Endodermal cell (in vitro differentiated cells): ENCODE data around the gene GPR62. TPM values are rescaled to one million over a fixed set of nuclear protein-coding genes. Genes with fewer than 3 reads are reported as not detected.

Experiments
- DNase-seq: peaks from one replicate; pipeline ENCODE4 v3.0.0-alpha.2; 2017
- H3K27ac ChIP-seq: 2 replicates; pipeline ENCODE4 v1.5.1; 2013; ENCODE audit warnings: mild to moderate bottlenecking, low read depth, low read length, moderate library complexity
- H3K27me3 ChIP-seq: 2 replicates; pipeline ENCODE4 v1.6.1; 2013; ENCODE audit warnings: mild to moderate bottlenecking, low read length, moderate library complexity; ENCODE audit not compliant: insufficient read depth, control insufficient read depth, poor library complexity, severe bottlenecking
- H3K36me3 ChIP-seq: 2 replicates; pipeline ENCODE4 v1.7.0; 2013; ENCODE audit warnings: mild to moderate bottlenecking, low read length, moderate library complexity; ENCODE audit not compliant: control insufficient read depth, insufficient read depth
- H3K4me1 ChIP-seq: one replicate; pipeline ENCODE4 v1.7.0; 2013; ENCODE audit warnings: low read length; ENCODE audit not compliant: control insufficient read depth, insufficient read depth
- H3K4me3 ChIP-seq: 2 replicates; pipeline ENCODE4 v1.5.1; 2013; ENCODE audit warnings: mild to moderate bottlenecking, low read length, moderate library complexity
- H3K9ac ChIP-seq: 2 replicates; pipeline ENCODE4 v1.6.1; 2013; ENCODE audit warnings: mild to moderate bottlenecking, low read length, moderate library complexity; ENCODE audit not compliant: poor library complexity, severe bottlenecking; ENCODE audit errors: extremely low read depth
- H3K9me3 ChIP-seq: 2 replicates; pipeline ENCODE4 v1.6.1; 2013; ENCODE audit warnings: mild to moderate bottlenecking, low read length, moderate library complexity; ENCODE audit not compliant: control insufficient read depth
- H3K27ac Mint-ChIP-seq: 2 replicates; pipeline ENCODE4 v1.8.0; 2020; ENCODE audit warnings: mixed read lengths
- H3K27me3 Mint-ChIP-seq: 2 replicates; pipeline ENCODE4 v1.8.0; 2021; ENCODE audit warnings: mild to moderate bottlenecking, mixed read lengths; ENCODE audit not compliant: insufficient read depth
- H3K36me3 Mint-ChIP-seq: 2 replicates; pipeline ENCODE4 v1.8.0; 2020; ENCODE audit warnings: low read depth, mixed read lengths
- H3K4me1 Mint-ChIP-seq: 2 replicates; pipeline ENCODE4 v1.8.0; 2020; ENCODE audit warnings: mixed read lengths
- H3K4me3 Mint-ChIP-seq: 2 replicates; pipeline ENCODE4 v1.8.0; 2020; ENCODE audit warnings: mild to moderate bottlenecking, moderate library complexity, mixed read lengths
- H3K9me3 Mint-ChIP-seq: 2 replicates; pipeline ENCODE4 v1.8.0; 2020; ENCODE audit warnings: mild to moderate bottlenecking, mixed read lengths
- WGBS, 2 experiments: methylation state at CpG; one replicate each; pipeline versions ENCODE4 v1.1.5 to v1.1.7; 2013; ENCODE audit warnings: missing lambda C conversion rate in 2 of 2, mixed read lengths in 1 of 2; ENCODE audit not compliant: insufficient coverage in 1 of 2, insufficient read length in 1 of 2; 5-methylcytosine and 5-hydroxymethylcytosine counted together
- total RNA-seq, 2 donors: library from RNA; stranded (reverse); fragmentation: NEBNext Ultra II Directional in 1 of 2; extraction: Animal tissue kit (Norgen Biotek cat#: 25700) in 1 of 2; gene quantifications; 2 replicates in 1 of 2; 3 replicates in 1 of 2; pipeline ENCODE4 v1.2.1, GENCODE V29; 2021
- TF ChIP-seq, protein P1 (sequence below): fragments of 200-600 bp; sonication (generic); conservative IDR thresholded peaks from 2 replicates; pipeline ENCODE4 v1.5.0; 2021; ENCODE audit warnings: antibody characterized with exemption, mild to moderate bottlenecking

The GPR62 gene
- total RNA-seq, 2 donors from 2014 or later: 0.40 to 0.44 TPM

DNA sequence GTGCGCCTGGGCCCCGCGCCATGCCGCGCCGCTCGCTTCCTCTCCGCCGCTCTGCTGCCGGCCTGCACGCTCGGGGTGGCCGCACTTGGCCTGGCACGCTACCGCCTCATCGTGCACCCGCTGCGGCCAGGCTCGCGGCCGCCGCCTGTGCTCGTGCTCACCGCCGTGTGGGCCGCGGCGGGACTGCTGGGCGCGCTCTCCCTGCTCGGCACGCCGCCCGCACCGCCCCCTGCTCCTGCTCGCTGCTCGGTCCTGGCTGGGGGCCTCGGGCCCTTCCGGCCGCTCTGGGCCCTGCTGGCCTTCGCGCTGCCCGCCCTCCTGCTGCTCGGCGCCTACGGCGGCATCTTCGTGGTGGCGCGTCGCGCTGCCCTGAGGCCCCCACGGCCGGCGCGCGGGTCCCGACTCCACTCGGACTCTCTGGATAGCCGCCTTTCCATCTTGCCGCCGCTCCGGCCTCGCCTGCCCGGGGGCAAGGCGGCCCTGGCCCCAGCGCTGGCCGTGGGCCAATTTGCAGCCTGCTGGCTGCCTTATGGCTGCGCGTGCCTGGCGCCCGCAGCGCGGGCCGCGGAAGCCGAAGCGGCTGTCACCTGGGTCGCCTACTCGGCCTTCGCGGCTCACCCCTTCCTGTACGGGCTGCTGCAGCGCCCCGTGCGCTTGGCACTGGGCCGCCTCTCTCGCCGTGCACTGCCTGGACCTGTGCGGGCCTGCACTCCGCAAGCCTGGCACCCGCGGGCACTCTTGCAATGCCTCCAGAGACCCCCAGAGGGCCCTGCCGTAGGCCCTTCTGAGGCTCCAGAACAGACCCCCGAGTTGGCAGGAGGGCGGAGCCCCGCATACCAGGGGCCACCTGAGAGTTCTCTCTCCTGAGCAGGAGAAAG is 951 bp downstream of the GPR62 start:
- H3K36me3 Mint-ChIP-seq: peaks cover 13% of the 10 kb centered on the region
- H3K4me1 Mint-ChIP-seq: peaks cover 2% of the 10 kb centered on the region
- Histone ChIP-seq H3K27ac (no peak overlapping the region), H3K27me3 (peaks cover 27% of the 10 kb centered on the region), H3K4me1 (no peaks in the 10 kb centered on the region), H3K36me3 (peaks cover 42% of the 10 kb centered on the region), H3K9me3 (no peaks in the 10 kb centered on the region), H3K9ac (no peak overlapping the region), H3K4me3 (no peak overlapping the region)
- no peak overlapping the region for H3K27ac Mint-ChIP-seq
- peaks cover 47% of the 10 kb centered on the region for H3K27me3 Mint-ChIP-seq
- peak overlapping the region; percentile 40 for H3K4me3 Mint-ChIP-seq
- WGBS, 2 experiments: 18 to 22% methylated on average over 52 to 97 of the region's 97 CpGs
- TF ChIP-seq, protein P1, sequence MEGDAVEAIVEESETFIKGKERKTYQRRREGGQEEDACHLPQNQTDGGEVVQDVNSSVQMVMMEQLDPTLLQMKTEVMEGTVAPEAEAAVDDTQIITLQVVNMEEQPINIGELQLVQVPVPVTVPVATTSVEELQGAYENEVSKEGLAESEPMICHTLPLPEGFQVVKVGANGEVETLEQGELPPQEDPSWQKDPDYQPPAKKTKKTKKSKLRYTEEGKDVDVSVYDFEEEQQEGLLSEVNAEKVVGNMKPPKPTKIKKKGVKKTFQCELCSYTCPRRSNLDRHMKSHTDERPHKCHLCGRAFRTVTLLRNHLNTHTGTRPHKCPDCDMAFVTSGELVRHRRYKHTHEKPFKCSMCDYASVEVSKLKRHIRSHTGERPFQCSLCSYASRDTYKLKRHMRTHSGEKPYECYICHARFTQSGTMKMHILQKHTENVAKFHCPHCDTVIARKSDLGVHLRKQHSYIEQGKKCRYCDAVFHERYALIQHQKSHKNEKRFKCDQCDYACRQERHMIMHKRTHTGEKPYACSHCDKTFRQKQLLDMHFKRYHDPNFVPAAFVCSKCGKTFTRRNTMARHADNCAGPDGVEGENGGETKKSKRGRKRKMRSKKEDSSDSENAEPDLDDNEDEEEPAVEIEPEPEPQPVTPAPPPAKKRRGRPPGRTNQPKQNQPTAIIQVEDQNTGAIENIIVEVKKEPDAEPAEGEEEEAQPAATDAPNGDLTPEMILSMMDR: peak; percentile 78
- no peaks in the 10 kb centered on the region for H3K9me3 Mint-ChIP-seq
- peak; percentile 91 for DNase-seq

DNA sequence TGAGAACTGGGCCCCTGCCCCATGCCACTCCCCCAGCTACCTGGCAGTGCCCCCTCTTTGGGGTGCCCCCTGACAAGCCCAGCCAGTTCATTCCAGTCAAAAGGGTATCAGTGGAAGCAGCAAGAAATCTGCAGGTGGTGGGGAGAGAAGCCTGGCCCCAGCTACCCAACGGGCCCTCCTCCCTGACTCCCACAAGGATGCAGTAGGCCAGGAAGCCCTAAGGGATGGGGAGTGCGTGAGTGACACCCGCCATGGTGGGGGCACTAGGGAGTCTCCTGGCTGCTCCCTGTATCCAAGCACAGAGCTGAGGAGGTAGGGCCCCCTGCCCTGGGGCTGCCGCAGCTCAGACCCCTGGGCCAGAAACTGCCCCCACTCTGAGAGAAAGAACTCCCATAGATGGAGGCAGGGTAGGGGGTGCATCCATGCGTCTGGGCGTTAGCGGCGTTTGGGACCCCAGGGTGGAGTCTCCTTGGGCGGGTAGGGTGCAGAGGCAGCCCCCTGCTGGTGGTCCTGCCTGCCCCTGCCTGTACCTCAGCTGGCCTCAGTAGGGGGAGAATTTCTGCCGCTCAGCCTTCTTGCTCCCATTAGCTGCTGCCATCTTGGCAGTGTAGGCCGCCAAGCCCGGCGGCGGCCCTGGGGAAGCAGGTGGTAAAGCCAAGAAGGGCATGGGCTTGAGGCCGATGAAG is 2.5 kb downstream of the GPR62 start:
- Histone ChIP-seq H3K4me1 (peaks cover 7% of the 10 kb centered on the region), H3K9me3 (no peaks in the 10 kb centered on the region), H3K27ac (no peak overlapping the region), H3K9ac (no peak overlapping the region), H3K4me3 (no peak overlapping the region), H3K27me3 (peaks cover 24% of the 10 kb centered on the region), H3K36me3 (peaks cover 51% of the 10 kb centered on the region)
- DNase-seq: no peak
- peaks cover 9% of the 10 kb centered on the region for H3K4me1 Mint-ChIP-seq
- H3K27me3 Mint-ChIP-seq: peaks cover 34% of the 10 kb centered on the region
- H3K9me3 Mint-ChIP-seq: no peaks in the 10 kb centered on the region
- H3K27ac Mint-ChIP-seq: no peak overlapping the region
- peaks cover 13% of the 10 kb centered on the region for H3K36me3 Mint-ChIP-seq
- TF ChIP-seq, protein P1: peak; percentile 34
- 92 to 94% methylated on average over 11 to 15 of the region's 15 CpGs for WGBS, 2 experiments
- no peak overlapping the region for H3K4me3 Mint-ChIP-seq

DNA sequence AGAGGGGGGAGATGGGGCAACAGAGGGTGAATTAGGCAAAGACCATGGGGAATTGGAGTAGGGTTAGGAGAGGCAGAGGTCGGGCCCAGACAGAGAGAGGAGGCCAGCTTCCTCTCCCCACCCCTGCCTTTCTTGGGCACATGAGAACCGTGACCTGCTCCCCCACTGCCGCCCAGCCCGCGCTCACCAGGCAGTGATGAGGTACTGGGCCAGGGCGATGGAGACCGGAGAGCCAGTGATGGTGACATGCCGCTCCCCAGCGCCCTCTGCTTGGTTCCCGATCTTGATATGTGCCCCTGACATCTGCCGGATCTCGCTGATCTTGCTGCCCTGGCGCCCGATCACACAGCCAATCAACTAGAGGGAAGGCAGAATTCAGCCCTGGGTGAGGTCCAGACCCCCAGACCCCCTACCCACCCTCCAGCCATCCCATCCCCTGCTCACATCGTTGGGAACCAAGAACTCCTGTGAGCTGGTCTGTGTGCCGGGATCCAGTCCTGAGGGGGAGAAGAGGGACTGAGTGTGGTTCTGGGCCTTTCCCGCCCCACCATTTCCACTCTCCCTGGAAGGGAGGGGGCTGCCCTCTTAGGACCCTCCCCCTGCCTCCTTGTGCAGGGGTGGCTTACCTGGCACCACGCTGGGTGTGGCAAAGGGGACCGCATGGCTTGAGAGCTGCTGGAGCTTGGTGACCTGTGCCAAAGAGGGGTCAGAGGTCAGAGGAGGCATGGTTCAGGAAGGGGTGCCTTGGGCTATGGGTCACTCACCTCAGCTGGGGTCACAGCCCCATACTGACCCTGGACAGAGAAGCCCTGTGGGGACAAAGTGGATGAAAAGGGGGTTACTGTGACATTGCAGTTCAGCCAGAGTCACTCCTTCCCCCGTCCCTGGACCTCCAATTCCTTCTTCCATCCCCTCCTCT is 3.7 kb downstream of the GPR62 start:
- H3K27ac Mint-ChIP-seq: no peak overlapping the region
- Histone ChIP-seq H3K9me3 (no peaks in the 10 kb centered on the region), H3K4me1 (peaks cover 8% of the 10 kb centered on the region), H3K27me3 (peaks cover 19% of the 10 kb centered on the region), H3K9ac (no peak overlapping the region), H3K4me3 (no peak overlapping the region), H3K27ac (no peak overlapping the region), H3K36me3 (peaks cover 59% of the 10 kb centered on the region)
- peaks cover 22% of the 10 kb centered on the region for H3K27me3 Mint-ChIP-seq
- no peaks in the 10 kb centered on the region for H3K9me3 Mint-ChIP-seq
- WGBS, 2 experiments: 96 to 98% methylated on average over 15 to 20 of the region's 20 CpGs
- H3K4me1 Mint-ChIP-seq: peaks cover 13% of the 10 kb centered on the region
- TF ChIP-seq, protein P1: no peak
- peaks cover 13% of the 10 kb centered on the region for H3K36me3 Mint-ChIP-seq
- DNase-seq: no peak
- no peak overlapping the region for H3K4me3 Mint-ChIP-seq
